Liver (tissue), 9 donors: Measurements from ENCODE around the gene COX5B. TPM values are rescaled to one million over a fixed set of nuclear protein-coding genes. Genes with fewer than 3 reads are reported as not detected.

Experiments used
- DNase-seq: peaks from one replicate; pipeline ENCODE4 v3.0.0-alpha.2; 2017; ENCODE audit warnings: low spot score
- H3K27ac ChIP-seq, 2 donors: one replicate each; pipeline ENCODE4 v1.7.0; 2013; ENCODE audit warnings: inconsistent platforms in 2 of 2, low read length in 2 of 2, control low read depth in 1 of 2, low read depth in 1 of 2, mild to moderate bottlenecking in 1 of 2
- H3K27me3 ChIP-seq, 4 donors: one replicate each; pipeline versions ENCODE4 v1.6.1 to v1.7.0; 2013; ENCODE audit warnings: low read length in 3 of 4, inconsistent platforms in 1 of 4, mild to moderate bottlenecking in 1 of 4, moderate library complexity in 1 of 4; ENCODE audit not compliant: control insufficient read depth in 4 of 4, insufficient read depth in 4 of 4
- H3K36me3 ChIP-seq, 4 donors: one replicate each; pipeline versions ENCODE4 v1.6.1 to v1.7.0; 2013; ENCODE audit warnings: low read length in 3 of 4, mild to moderate bottlenecking in 3 of 4, low read depth in 1 of 4, moderate library complexity in 1 of 4; ENCODE audit not compliant: control insufficient read depth in 4 of 4, insufficient read depth in 3 of 4
- H3K4me1 ChIP-seq, 4 donors: one replicate each; pipeline versions ENCODE4 v1.6.1 to v1.7.0; 2013; ENCODE audit warnings: low read length in 3 of 4, mild to moderate bottlenecking in 3 of 4, moderate library complexity in 1 of 4; ENCODE audit not compliant: control insufficient read depth in 4 of 4, insufficient read depth in 4 of 4
- H3K4me3 ChIP-seq, 3 donors: one replicate each; pipeline versions ENCODE4 v1.6.1 to v1.7.0; 2013; ENCODE audit warnings: low read length in 3 of 3, control low read depth in 1 of 3, low read depth in 1 of 3, mild to moderate bottlenecking in 1 of 3
- H3K9ac ChIP-seq, 2 donors: one replicate each; pipeline ENCODE4 v1.7.0; 2013; ENCODE audit warnings: low read length in 2 of 2, mild to moderate bottlenecking in 2 of 2, moderate library complexity in 2 of 2, control low read depth in 1 of 2, low read depth in 1 of 2
- H3K9me3 ChIP-seq, 4 donors: one replicate each; pipeline versions ENCODE4 v1.6.1 to v1.7.0; 2013; ENCODE audit warnings: low read length in 3 of 4; ENCODE audit not compliant: control insufficient read depth in 4 of 4
- ATF3 ChIP-seq: IDR thresholded peaks from 2 replicates; pipeline ENCODE4 v1.6.1; 2016; ENCODE audit warnings: antibody characterized with exemption
- CTCF ChIP-seq: fragments of 150-350 bp; IDR thresholded peaks from 2 replicates; pipeline ENCODE4 v1.5.1; 2017; ENCODE audit warnings: improper control_type of control experiment, low read depth, low read length; ENCODE audit not compliant: missing input control
- EGR1 ChIP-seq, 2 donors: IDR thresholded peaks; 2 replicates each; pipeline ENCODE4 v1.6.1; 2016 to 2018; ENCODE audit warnings: antibody characterized with exemption in 2 of 2, low read depth in 2 of 2
- FOXA1 ChIP-seq: IDR thresholded peaks from 2 replicates; pipeline ENCODE4 v1.6.1; 2016; ENCODE audit warnings: antibody characterized with exemption
- FOXA2 ChIP-seq: IDR thresholded peaks from 2 replicates; pipeline ENCODE4 v1.6.1; 2016; ENCODE audit warnings: antibody characterized with exemption
- GABPA ChIP-seq, 2 donors: IDR thresholded peaks in 1 of 2; conservative IDR thresholded peaks in 1 of 2; 2 replicates each; pipeline ENCODE4 v1.6.1; 2016; ENCODE audit warnings: antibody characterized with exemption in 2 of 2, mild to moderate bottlenecking in 1 of 2, moderate library complexity in 1 of 2
- HNF4A ChIP-seq, 2 donors: conservative IDR thresholded peaks; 2 replicates each; pipeline ENCODE4 v1.6.1; 2016; ENCODE audit warnings: antibody characterized with exemption in 2 of 2, mild to moderate bottlenecking in 2 of 2
- HNF4G ChIP-seq: IDR thresholded peaks from 2 replicates; pipeline ENCODE4 v1.6.1; 2016; ENCODE audit warnings: antibody characterized with exemption
- JUND ChIP-seq, 2 donors: IDR thresholded peaks; 2 replicates each; pipeline ENCODE4 v1.6.1; 2016; ENCODE audit warnings: antibody characterized with exemption in 2 of 2
- MAX ChIP-seq: IDR thresholded peaks from 2 replicates; pipeline ENCODE4 v1.6.1; 2016; ENCODE audit warnings: antibody characterized with exemption
- NR2F2 ChIP-seq: IDR thresholded peaks from 2 replicates; pipeline ENCODE4 v1.6.1; 2016; ENCODE audit warnings: antibody characterized with exemption
- RAD21 ChIP-seq, 2 donors: IDR thresholded peaks; 2 replicates each; pipeline ENCODE4 v1.6.1; 2016; ENCODE audit warnings: antibody characterized with exemption in 2 of 2, mild to moderate bottlenecking in 2 of 2
- REST ChIP-seq: IDR thresholded peaks from 2 replicates; pipeline ENCODE4 v1.6.1; 2016; ENCODE audit warnings: antibody characterized with exemption, mild to moderate bottlenecking
- SP1 ChIP-seq: IDR thresholded peaks from 2 replicates; pipeline ENCODE4 v1.6.1; 2018; ENCODE audit warnings: antibody characterized with exemption, mild to moderate bottlenecking
- TAF1 ChIP-seq: conservative IDR thresholded peaks from 2 replicates; pipeline ENCODE4 v1.6.1; 2016; ENCODE audit warnings: antibody characterized with exemption, mild to moderate bottlenecking
- YY1 ChIP-seq: IDR thresholded peaks from 2 replicates; pipeline ENCODE4 v1.6.1; 2016; ENCODE audit warnings: antibody characterized with exemption, mild to moderate bottlenecking
- ZBTB33 ChIP-seq: IDR thresholded peaks from 2 replicates; pipeline ENCODE4 v1.6.1; 2016; ENCODE audit warnings: antibody characterized with exemption
- WGBS: extraction: QIAGEN DNeasy Blood & Tissue Kit; methylation state at CpG from one replicate; pipeline ENCODE4 v1.1.7; 2013; 5-methylcytosine and 5-hydroxymethylcytosine counted together
- polyA plus RNA-seq, 2 donors: library from polyadenylated mRNA; stranded (reverse) in 1 of 2; unstranded in 1 of 2; fragments of 200-250 nt in 1 of 2; fragments of >200 nt in 1 of 2; fragmentation: Nextera tagmentation in 1 of 2; extraction: Ambion mirVana in 1 of 2; gene quantifications; one replicate each; pipeline versions ENCODE4 v1.2.1 to v1.2.3, GENCODE V29; 2013 to 2015
- total RNA-seq, 2 donors: library from RNA; depleted of rRNA; stranded (reverse); fragments of >200 nt; gene quantifications; one replicate each; pipeline ENCODE4 v1.2.3, GENCODE V29; 2014
- donor health status: healthy.
- donor health status: healthy.
- donor health status: healthy.
- donor health status: healthy.
- donor health status: healthy.

The COX5B gene
- total and polyA plus RNA-seq, 4 donors, result 103 to 423 (median 264) TPM

GRCh38 chr2:97654791-97655190, 8.9 kb downstream of the COX5B start:
- DNase-seq, result no peak
- WGBS, result 95% methylated on average over 2 of the region's 2 CpGs
- peaks cover 0 to 3% (median 3%) of the 10 kb centered on the region in 4 donors for H3K9me3 ChIP-seq
- no peak overlapping the region for H3K27ac ChIP-seq
- no peaks in the 10 kb centered on the region for H3K27me3 ChIP-seq
- no peak for TF ChIP-seq RAD21 (IDR thresholded peaks at IDR 0.05)
- TF ChIP-seq FOXA2, result no peak
- no peak for TF ChIP-seq REST
- TF ChIP-seq EGR1 (IDR thresholded peaks at IDR 0.05; ENCODE audit: low read depth in 2 of 2), result no peak
- TF ChIP-seq HNF4G, result no peak
- no peak for TF ChIP-seq CTCF
- no peak for TF ChIP-seq TAF1
- TF ChIP-seq GABPA (IDR thresholded peaks at IDR 0.05 in 1 of 2, conservative IDR thresholded peaks at IDR 0.05 in 1 of 2), result no peak
- TF ChIP-seq SP1, result no peak
- no peak for TF ChIP-seq YY1
- TF ChIP-seq NR2F2, result no peak
- no peak for TF ChIP-seq JUND (IDR thresholded peaks at IDR 0.05)
- no peak for TF ChIP-seq FOXA1
- no peaks in the 10 kb centered on the region for H3K4me1 ChIP-seq
- H3K9ac ChIP-seq, result no peak overlapping the region
- peaks cover 8 to 38% (median 16%) of the 10 kb centered on the region in 4 donors for H3K36me3 ChIP-seq
- no peak overlapping the region for H3K4me3 ChIP-seq

- DNase-seq, result no peak
- peaks cover 0 to 3% (median 3%) of the 10 kb centered on the region in 4 donors for H3K9me3 ChIP-seq
- no peaks in the 10 kb centered on the region for H3K4me1 ChIP-seq
- no peak overlapping the region for H3K9ac ChIP-seq
- 97% methylated on average over 7 of the region's 7 CpGs for WGBS
- no peak for TF ChIP-seq CTCF
- TF ChIP-seq TAF1, result no peak
- TF ChIP-seq JUND (IDR thresholded peaks at IDR 0.05), result no peak
- no peak for TF ChIP-seq NR2F2
- no peak for TF ChIP-seq ZBTB33
- no peak for TF ChIP-seq YY1
- TF ChIP-seq HNF4A (conservative IDR thresholded peaks at IDR 0.05), result no peak
- no peak for TF ChIP-seq MAX
- TF ChIP-seq ATF3, result no peak
- TF ChIP-seq SP1, result no peak
- no peak for TF ChIP-seq RAD21 (IDR thresholded peaks at IDR 0.05)
- TF ChIP-seq GABPA (IDR thresholded peaks at IDR 0.05 in 1 of 2, conservative IDR thresholded peaks at IDR 0.05 in 1 of 2), result no peak
- H3K4me3 ChIP-seq, result no peak overlapping the region
- no peaks in the 10 kb centered on the region for H3K27me3 ChIP-seq
- no peak overlapping the region for H3K27ac ChIP-seq
- peaks cover 10 to 36% (median 17%) of the 10 kb centered on the region in 4 donors for H3K36me3 ChIP-seq
Observed at GRCh38 chr2:97656129-97656755, 10.4 kb downstream of the COX5B start.
